GM12875 (cell line): ENCODE results near the gene COMMD8.
A peak's percentile ranks its signal among the peaks of the same experiment; 100 is the strongest.

Experiments
- H3K4me3 ChIP-seq: one replicate; pipeline ENCODE4 v1.5.1; 2011; ENCODE audit warnings: low read depth, low read length, control low read depth
- CTCF ChIP-seq: IDR thresholded peaks from 2 replicates; pipeline ENCODE4 v1.5.1; 2011; ENCODE audit warnings: low read depth, mild to moderate bottlenecking, control low read depth, inconsistent platforms, low read length, moderate library complexity, borderline replicate concordance; ENCODE audit not compliant: insufficient read depth

The COMMD8 gene

GRCh38 chr4:47463235-47463956 is at the start of gene COMMD8:
TSS of gene COMMD8 (minus strand) at chr4:47463702. CDS start at chr4:47463651, 51 bp downstream.
- TF ChIP-seq CTCF = 0 out of 2 replicates have a peak, but pooled peaks have one; percentile 13
- H3K4me3 ChIP-seq = peak within 1 kb of the TSS; percentile 91

- TF ChIP-seq CTCF = no peak
- no peak overlapping the region for H3K4me3 ChIP-seq
Measured at GRCh38 chr4:47510506-47511143, 47.1 kb upstream of the COMMD8 start.

- no peak overlapping the region for H3K4me3 ChIP-seq
- no peak for TF ChIP-seq CTCF
Measured at GRCh38 chr4:47505666-47506065, 42.2 kb upstream of the COMMD8 start.

- no peak for TF ChIP-seq CTCF
- H3K4me3 ChIP-seq = no peak overlapping the region
Measured at GRCh38 chr4:47505147-47505546, 41.6 kb upstream of the COMMD8 start.

- TF ChIP-seq CTCF = no peak
Measured at GRCh38 chr4:47500776-47501175, 37.3 kb upstream of the COMMD8 start.

GRCh38 chr4:47499700-47500099 is 36.2 kb upstream of the COMMD8 start:
- no peak for TF ChIP-seq CTCF
- H3K4me3 ChIP-seq = no peak overlapping the region

More at GRCh38 chr4:47500776-47501175, 37.3 kb upstream of the COMMD8 start:
- no peak overlapping the region for H3K4me3 ChIP-seq

GRCh38 chr4:47498899-47499298 is 35.4 kb upstream of the COMMD8 start:
- H3K4me3 ChIP-seq = no peak overlapping the region
- TF ChIP-seq CTCF = no peak
